Kidney epithelial cell (primary cell): ENCODE results near the gene HEY2. TPM values are rescaled to one million over a fixed set of nuclear protein-coding genes. Genes with fewer than 3 reads are reported as not detected.

ENCODE experiments used
- DNase-seq: peaks from one replicate; pipeline ENCODE4 v3.0.0-alpha.2; 2010; ENCODE audit warnings: low read depth
- H3K27me3 ChIP-seq: 2 replicates; pipeline ENCODE4 v1.6.0; 2011; ENCODE audit warnings: low read length; ENCODE audit not compliant: control insufficient read depth, insufficient read depth
- H3K36me3 ChIP-seq: 2 replicates; pipeline ENCODE4 v1.5.1; 2011; ENCODE audit warnings: low read length; ENCODE audit not compliant: control insufficient read depth, insufficient read depth
- H3K4me3 ChIP-seq: 2 replicates; pipeline ENCODE4 v1.5.1; 2011; ENCODE audit warnings: low read depth, mild to moderate bottlenecking, control low read depth, low read length
- CTCF ChIP-seq: IDR thresholded peaks from 2 replicates; pipeline ENCODE4 v1.5.1; 2011; ENCODE audit warnings: mild to moderate bottlenecking, moderate library complexity, low read length, control low read depth, inconsistent platforms; ENCODE audit not compliant: insufficient read depth, poor library complexity, severe bottlenecking
- total RNA-seq: library from RNA; depleted of rRNA; stranded (reverse); fragments of >200 nt; gene quantifications from 2 replicates; pipeline ENCODE4 v1.2.3, GENCODE V29; 2015

The HEY2 gene
- total RNA-seq, 1 donor from 2014 or later: 0.25 TPM

GRCh38 chr6:125807293-125807692 lies 57.9 kb downstream of the HEY2 start:
- no peaks in the 10 kb centered on the region for H3K36me3 ChIP-seq
- DNase-seq: no peak
- H3K4me3 ChIP-seq: no peak overlapping the region
- no peaks in the 10 kb centered on the region for H3K27me3 ChIP-seq
- TF ChIP-seq CTCF: no peak

GRCh38 chr6:125808060-125808459 lies 58.6 kb downstream of the HEY2 start:
- H3K27me3 ChIP-seq: no peaks in the 10 kb centered on the region
- no peak for TF ChIP-seq CTCF
- H3K36me3 ChIP-seq: no peaks in the 10 kb centered on the region
- DNase-seq: no peak
- H3K4me3 ChIP-seq: no peak overlapping the region

GRCh38 chr6:125808591-125808990 lies 59.2 kb downstream of the HEY2 start:
- Histone ChIP-seq H3K36me3 (no peaks in the 10 kb centered on the region), H3K27me3 (no peaks in the 10 kb centered on the region), H3K4me3 (no peak overlapping the region)
- no peak for TF ChIP-seq CTCF
- DNase-seq: no peak

- Histone ChIP-seq H3K4me3 (no peak overlapping the region), H3K36me3 (no peaks in the 10 kb centered on the region), H3K27me3 (no peaks in the 10 kb centered on the region)
- no peak for TF ChIP-seq CTCF
- DNase-seq: no peak
Observed at GRCh38 chr6:125809570-125810170, 60.2 kb downstream of the HEY2 start.

GRCh38 chr6:125810445-125810844 lies 61.0 kb downstream of the HEY2 start:
- TF ChIP-seq CTCF: no peak
- no peaks in the 10 kb centered on the region for H3K36me3 ChIP-seq
- H3K4me3 ChIP-seq: no peak overlapping the region
- no peak for DNase-seq
- H3K27me3 ChIP-seq: no peaks in the 10 kb centered on the region

Other genes starting within 250 kb of the HEY2 start
- gene NCOA7, start 41.3 kb downstream of the HEY2 start, total RNA-seq: 21.1 and 21.8 TPM in 2 replicates
- gene HINT3, start 207.1 kb downstream of the HEY2 start, total RNA-seq: 25.5 and 30.5 TPM in 2 replicates
- 13.1 and 18.8 TPM in 2 replicates for gene TRMT11, start 236.9 kb downstream of the HEY2 start, total RNA-seq